Activated naive CD8-positive, alpha-beta T cell (primary cell): ENCODE measurements around the gene ASB4.
"Not testable (repeated sequence)": the region's sequence is repeated elsewhere in the genome, so short reads cannot be mapped to it uniquely, and the experiment has no call there.

ENCODE experiments used
- H3K27ac Mint-ChIP-seq: one replicate; pipeline ENCODE4 v1.8.0; 2021; ENCODE audit warnings: mixed read lengths
- H3K27me3 Mint-ChIP-seq: one replicate; pipeline ENCODE4 v1.8.0; 2021; ENCODE audit warnings: mixed read lengths
- H3K36me3 Mint-ChIP-seq: one replicate; pipeline ENCODE4 v1.8.0; 2021; ENCODE audit warnings: mixed read lengths
- H3K4me1 Mint-ChIP-seq: one replicate; pipeline ENCODE4 v1.8.0; 2021; ENCODE audit warnings: low read depth, mixed read lengths
- H3K4me3 Mint-ChIP-seq: one replicate; pipeline ENCODE4 v1.8.0; 2021; ENCODE audit warnings: mild to moderate bottlenecking, mixed read lengths
- H3K9me3 Mint-ChIP-seq: one replicate; pipeline ENCODE4 v1.8.0; 2021; ENCODE audit warnings: low read depth, mixed read lengths

The ASB4 gene

GRCh38 chr7:95485391-95486123 is at the start of gene ASB4:
ASB4 (plus strand) TSS chr7:95485943; CDS start chr7:95485972, 29 bp downstream.
- H3K36me3 Mint-ChIP-seq, result no peaks in the 10 kb centered on the region
- H3K4me3 Mint-ChIP-seq, result no peak within 1 kb of the TSS
- no peaks in the 10 kb centered on the region for H3K9me3 Mint-ChIP-seq
- no peaks in the 10 kb centered on the region for H3K4me1 Mint-ChIP-seq
- no peak within 1 kb of the TSS for H3K27ac Mint-ChIP-seq
- no peaks in the 10 kb centered on the region for H3K27me3 Mint-ChIP-seq

- H3K4me1 Mint-ChIP-seq, result peaks cover 10% of the 10 kb centered on the region
- no peak overlapping the region for H3K4me3 Mint-ChIP-seq
- H3K36me3 Mint-ChIP-seq, result no peaks in the 10 kb centered on the region
- peaks cover 4% of the 10 kb centered on the region for H3K27me3 Mint-ChIP-seq
- no peaks in the 10 kb centered on the region for H3K9me3 Mint-ChIP-seq
- no peak overlapping the region for H3K27ac Mint-ChIP-seq
These were observed 49.3 kb upstream of the ASB4 start for GRCh38 chr7:95436407-95436806.

GRCh38 chr7:95440394-95441038 is 45.2 kb upstream of the ASB4 start:
- Mint-ChIP-seq H3K27ac (no peak overlapping the region), H3K27me3 (peaks cover 1% of the 10 kb centered on the region), H3K36me3 (no peaks in the 10 kb centered on the region), H3K9me3 (no peaks in the 10 kb centered on the region), H3K4me1 (no peaks in the 10 kb centered on the region), H3K4me3 (no peak overlapping the region)

GRCh38 chr7:95441042-95441823 is 44.5 kb upstream of the ASB4 start:
- Mint-ChIP-seq H3K9me3 (no peaks in the 10 kb centered on the region), H3K4me3 (no peak overlapping the region), H3K27me3 (no peaks in the 10 kb centered on the region), H3K4me1 (no peaks in the 10 kb centered on the region), H3K27ac (no peak overlapping the region), H3K36me3 (no peaks in the 10 kb centered on the region)

- Mint-ChIP-seq H3K4me1 (no peaks in the 10 kb centered on the region), H3K36me3 (no peaks in the 10 kb centered on the region), H3K9me3 (no peaks in the 10 kb centered on the region)
These were observed 40.9 kb upstream of the ASB4 start for GRCh38 chr7:95444796-95445195.

GRCh38 chr7:95446618-95447017 is 39.1 kb upstream of the ASB4 start:
- H3K36me3 Mint-ChIP-seq, result no peaks in the 10 kb centered on the region
- no peaks in the 10 kb centered on the region for H3K9me3 Mint-ChIP-seq

More at GRCh38 chr7:95444796-95445195, 40.9 kb upstream of the ASB4 start:
- Mint-ChIP-seq H3K27ac (no peak overlapping the region), H3K27me3 (no peaks in the 10 kb centered on the region), H3K4me3 (no peak overlapping the region)

GRCh38 chr7:95454438-95455045 is 31.2 kb upstream of the ASB4 start:
- no peak overlapping the region for H3K4me3 Mint-ChIP-seq
- no peaks in the 10 kb centered on the region for H3K4me1 Mint-ChIP-seq
- H3K36me3 Mint-ChIP-seq, result no peaks in the 10 kb centered on the region
- H3K9me3 Mint-ChIP-seq, result no peaks in the 10 kb centered on the region
- peaks cover 2% of the 10 kb centered on the region for H3K27me3 Mint-ChIP-seq
- no peak overlapping the region for H3K27ac Mint-ChIP-seq

More at GRCh38 chr7:95446618-95447017, 39.1 kb upstream of the ASB4 start:
- Mint-ChIP-seq H3K27me3 (no peaks in the 10 kb centered on the region), H3K4me3 (no peak overlapping the region), H3K27ac (no peak overlapping the region), H3K4me1 (no peaks in the 10 kb centered on the region)

GRCh38 chr7:95457947-95458346 is 27.8 kb upstream of the ASB4 start:
- Mint-ChIP-seq H3K4me1 (no peaks in the 10 kb centered on the region), H3K36me3 (peaks cover 2% of the 10 kb centered on the region)

GRCh38 chr7:95460653-95461052 is 25.1 kb upstream of the ASB4 start:
- not testable (repeated sequence) for H3K36me3 Mint-ChIP-seq, H3K4me3 Mint-ChIP-seq, H3K27me3 Mint-ChIP-seq, H3K9me3 Mint-ChIP-seq, H3K27ac Mint-ChIP-seq, H3K4me1 Mint-ChIP-seq

More at GRCh38 chr7:95457947-95458346, 27.8 kb upstream of the ASB4 start:
- Mint-ChIP-seq H3K9me3 (no peaks in the 10 kb centered on the region), H3K4me3 (no peak overlapping the region), H3K27me3 (peaks cover 8% of the 10 kb centered on the region), H3K27ac (no peak overlapping the region)

GRCh38 chr7:95467912-95468607 is 17.7 kb upstream of the ASB4 start:
- Mint-ChIP-seq H3K36me3 (peaks cover 3% of the 10 kb centered on the region), H3K27me3 (peaks cover 1% of the 10 kb centered on the region), H3K27ac (no peak overlapping the region), H3K4me1 (peaks cover 17% of the 10 kb centered on the region), H3K9me3 (no peaks in the 10 kb centered on the region), H3K4me3 (no peak overlapping the region)

- no peak overlapping the region for H3K27ac Mint-ChIP-seq
- no peak overlapping the region for H3K4me3 Mint-ChIP-seq
- no peaks in the 10 kb centered on the region for H3K27me3 Mint-ChIP-seq
- H3K36me3 Mint-ChIP-seq, result no peaks in the 10 kb centered on the region
- H3K4me1 Mint-ChIP-seq, result peaks cover 17% of the 10 kb centered on the region
- no peaks in the 10 kb centered on the region for H3K9me3 Mint-ChIP-seq
These were observed 16.6 kb upstream of the ASB4 start for GRCh38 chr7:95469187-95469586.

GRCh38 chr7:95469848-95470247 is 15.9 kb upstream of the ASB4 start:
- Mint-ChIP-seq H3K9me3 (no peaks in the 10 kb centered on the region), H3K4me1 (peaks cover 17% of the 10 kb centered on the region), H3K27me3 (no peaks in the 10 kb centered on the region), H3K4me3 (no peak overlapping the region), H3K36me3 (no peaks in the 10 kb centered on the region), H3K27ac (no peak overlapping the region)

GRCh38 chr7:95470452-95470851 is 15.3 kb upstream of the ASB4 start:
- no peak overlapping the region for H3K4me3 Mint-ChIP-seq
- H3K27ac Mint-ChIP-seq, result no peak overlapping the region
- peaks cover 17% of the 10 kb centered on the region for H3K4me1 Mint-ChIP-seq
- H3K36me3 Mint-ChIP-seq, result no peaks in the 10 kb centered on the region
- no peaks in the 10 kb centered on the region for H3K27me3 Mint-ChIP-seq
- H3K9me3 Mint-ChIP-seq, result no peaks in the 10 kb centered on the region

- H3K4me3 Mint-ChIP-seq, result no peak overlapping the region
These were observed 14.7 kb upstream of the ASB4 start for GRCh38 chr7:95471071-95471470.

More at GRCh38 chr7:95471071-95471470, 14.7 kb upstream of the ASB4 start:
- Mint-ChIP-seq H3K27me3 (no peaks in the 10 kb centered on the region), H3K4me1 (peaks cover 17% of the 10 kb centered on the region), H3K9me3 (no peaks in the 10 kb centered on the region), H3K27ac (no peak overlapping the region), H3K36me3 (no peaks in the 10 kb centered on the region)
